Astrocyte of the hippocampus (primary cell): Measurements from ENCODE around the gene HABP4.

ENCODE experiments used
- DNase-seq: peaks from one replicate; pipeline ENCODE4 v3.0.0; 2011; ENCODE audit warnings: low read depth, low spot score

Gene HABP4

DNA sequence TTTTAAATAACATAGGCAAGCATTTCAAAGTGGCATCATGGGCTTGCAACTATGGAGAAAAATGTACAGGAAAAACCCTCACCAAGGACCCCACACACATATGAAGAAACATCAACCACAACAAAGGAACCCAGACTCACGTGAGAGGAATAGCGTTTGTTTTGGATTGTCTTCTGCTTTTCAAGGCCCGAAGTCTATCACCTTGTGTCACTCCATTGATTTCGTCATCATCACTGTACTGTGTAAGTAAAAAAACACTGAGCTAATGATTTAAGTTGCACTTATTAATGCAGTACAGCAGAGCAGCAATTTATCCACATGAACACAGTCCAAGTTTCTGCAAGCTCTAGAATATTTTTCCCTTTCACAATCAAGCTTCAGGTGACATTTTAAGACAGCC lies 72.4 kb downstream of the HABP4 start:
- no peak for DNase-seq

DNA sequence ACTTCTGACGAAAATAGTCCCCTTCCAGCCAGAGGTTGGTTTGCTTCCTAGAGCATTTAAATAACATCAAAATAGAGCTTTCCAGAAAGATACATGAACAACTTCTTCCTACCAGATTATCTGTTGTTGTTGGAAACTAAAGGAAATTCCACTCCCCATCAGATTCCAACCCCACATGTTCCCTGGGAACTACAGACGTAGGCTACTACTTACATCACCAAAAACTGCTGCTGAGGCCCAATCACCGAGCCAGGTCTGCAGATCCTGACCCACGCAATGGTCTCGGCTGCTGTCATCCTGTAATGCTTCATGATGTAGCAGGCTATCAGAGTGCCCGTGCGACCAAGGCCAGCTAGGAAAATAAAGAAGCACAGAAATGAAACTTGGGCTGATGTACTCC lies 73.4 kb downstream of the HABP4 start:
- DNase-seq = no peak

DNA sequence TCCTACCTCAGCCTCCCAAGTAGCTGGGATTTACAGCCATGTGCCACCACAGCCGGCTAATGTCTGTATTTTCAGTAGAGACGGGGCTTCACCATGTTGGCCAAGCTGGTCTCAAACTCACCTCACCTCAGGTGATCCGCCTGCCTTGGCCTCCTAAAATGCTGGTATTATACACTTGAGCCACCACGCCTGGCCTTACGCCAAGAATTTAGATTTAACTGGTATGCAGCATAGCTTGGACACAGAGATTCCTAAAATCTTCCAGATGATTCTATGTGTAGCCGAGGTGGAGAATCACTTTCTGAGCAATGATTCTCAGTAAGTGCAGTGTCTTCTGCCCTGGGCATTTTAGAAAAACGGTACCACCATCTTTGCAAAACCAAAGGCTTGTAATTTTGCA lies 74.1 kb downstream of the HABP4 start:
- DNase-seq = peak; percentile 10

DNA sequence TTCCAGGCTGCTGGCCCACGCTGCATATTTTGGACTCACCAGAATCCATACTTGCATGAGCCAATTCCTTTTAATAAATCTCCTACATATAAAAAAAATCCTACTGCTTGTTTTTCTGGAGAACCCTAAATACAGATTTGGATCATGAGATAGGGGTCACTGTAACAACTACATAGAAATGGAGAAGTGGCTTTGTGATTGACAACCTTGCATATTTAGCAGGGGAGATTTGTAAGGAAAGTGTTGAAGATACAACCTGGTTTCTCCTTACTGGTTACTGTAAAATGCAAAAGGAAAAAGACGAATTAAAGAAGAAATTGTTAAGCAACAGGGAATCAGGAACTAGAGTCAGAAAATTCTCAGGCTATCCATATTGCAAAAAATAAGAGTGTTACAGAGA lies 74.8 kb downstream of the HABP4 start:
- DNase-seq = no peak

DNA sequence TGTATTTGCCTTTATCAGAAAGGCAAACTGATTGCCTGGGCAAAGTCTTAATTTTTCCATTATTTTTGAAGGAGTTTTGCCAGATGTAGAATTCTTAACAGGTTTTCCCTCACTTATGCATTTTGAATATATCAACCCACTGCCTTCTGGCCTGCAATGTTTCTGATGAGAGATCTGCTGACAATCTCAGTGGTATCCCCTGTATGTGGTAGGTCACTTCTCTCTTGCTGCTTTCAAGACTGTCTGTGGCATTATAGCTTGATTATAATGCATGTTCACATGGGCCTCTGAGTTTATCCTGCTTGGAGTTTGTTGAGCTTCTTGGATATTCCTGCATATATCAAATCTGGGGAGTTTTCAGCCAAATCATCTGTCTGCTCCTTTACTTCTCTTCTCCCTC lies 82.2 kb downstream of the HABP4 start:
- DNase-seq = no peak

DNA sequence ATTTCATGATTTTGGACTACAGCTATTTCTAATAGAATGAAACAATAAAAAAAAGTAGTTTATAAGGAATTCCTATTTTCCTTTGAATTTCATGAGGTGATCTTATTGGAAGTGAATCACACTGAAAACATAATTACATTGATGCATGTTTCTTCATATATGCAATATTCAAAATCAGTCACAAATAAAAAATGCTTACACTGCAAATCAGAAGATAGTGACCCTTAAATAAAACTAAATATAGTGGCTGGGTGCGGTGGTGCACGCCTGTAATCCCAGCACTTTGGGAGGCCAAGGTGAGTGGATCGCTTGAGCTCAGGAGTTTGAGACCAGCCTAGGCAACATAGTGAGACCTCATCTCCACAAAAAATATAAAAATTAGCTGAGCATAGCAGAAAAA lies 90.1 kb downstream of the HABP4 start:
- DNase-seq = no peak
